Mesodermal cell (in vitro differentiated cells): ENCODE measurements around the gene IFT20.
"Not testable (repeated sequence)": the region's sequence is repeated elsewhere in the genome, so short reads cannot be mapped to it uniquely, and the experiment has no call there.

Experiments
- H3K27ac ChIP-seq: 2 replicates; pipeline ENCODE4 v1.7.0; 2013; ENCODE audit warnings: mild to moderate bottlenecking, low read depth, low read length, moderate library complexity; ENCODE audit not compliant: severe bottlenecking
- H3K36me3 ChIP-seq: 2 replicates; pipeline ENCODE4 v1.7.1; 2013; ENCODE audit warnings: mild to moderate bottlenecking, low read length, moderate library complexity; ENCODE audit not compliant: control insufficient read depth, insufficient read depth
- H3K4me1 ChIP-seq: one replicate; pipeline ENCODE4 v1.7.1; 2013; ENCODE audit warnings: mild to moderate bottlenecking, low read length; ENCODE audit not compliant: insufficient read depth, control insufficient read depth, poor library complexity, severe bottlenecking
- H3K4me3 ChIP-seq: 2 replicates; pipeline ENCODE4 v1.7.0; 2013; ENCODE audit warnings: low read length, control low read depth, mild to moderate bottlenecking; ENCODE audit not compliant: insufficient read depth, poor library complexity, severe bottlenecking; ENCODE audit errors: extremely low read depth
- H3K9me3 ChIP-seq: 2 replicates; pipeline ENCODE4 v1.7.1; 2013; ENCODE audit warnings: mild to moderate bottlenecking, low read length, moderate library complexity; ENCODE audit not compliant: control insufficient read depth
- WGBS, 2 experiments: methylation state at CpG; one replicate each; pipeline ENCODE4 v1.1.5; 2013; ENCODE audit warnings: missing lambda C conversion rate in 2 of 2; ENCODE audit not compliant: insufficient coverage in 2 of 2; 5-methylcytosine and 5-hydroxymethylcytosine counted together

IFT20 gene

DNA sequence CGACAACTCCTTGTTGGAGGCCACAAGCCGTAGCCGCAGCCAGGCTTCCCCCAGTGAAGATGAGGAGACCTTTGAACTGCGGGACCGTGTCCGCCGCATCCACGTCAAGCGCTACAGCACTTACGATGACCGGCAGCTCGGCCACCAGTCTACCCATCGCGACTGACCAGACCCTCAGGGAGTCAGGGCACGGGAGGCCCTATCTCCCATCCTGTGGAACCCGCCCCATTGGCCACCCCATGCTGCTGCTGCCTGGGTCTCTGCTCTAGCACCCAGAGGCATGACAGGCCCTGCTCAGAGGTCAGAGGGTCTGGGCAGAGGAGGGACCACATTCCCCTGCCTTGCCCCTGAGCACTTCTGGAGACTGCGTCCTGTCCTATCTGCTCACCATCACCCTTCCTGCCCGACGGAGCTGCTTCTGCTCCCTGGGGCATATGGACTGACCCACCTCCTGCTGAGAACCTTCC, 9.2 kb upstream of the IFT20 start:
- no peak overlapping the region for H3K4me3 ChIP-seq
- no peaks in the 10 kb centered on the region for H3K9me3 ChIP-seq
- no peak overlapping the region for H3K27ac ChIP-seq
- H3K36me3 ChIP-seq = peaks cover 97% of the 10 kb centered on the region
- H3K4me1 ChIP-seq = peaks cover 38% of the 10 kb centered on the region
- 97 to 99% methylated on average over 16 to 19 of the region's 19 CpGs for WGBS, 2 experiments

DNA sequence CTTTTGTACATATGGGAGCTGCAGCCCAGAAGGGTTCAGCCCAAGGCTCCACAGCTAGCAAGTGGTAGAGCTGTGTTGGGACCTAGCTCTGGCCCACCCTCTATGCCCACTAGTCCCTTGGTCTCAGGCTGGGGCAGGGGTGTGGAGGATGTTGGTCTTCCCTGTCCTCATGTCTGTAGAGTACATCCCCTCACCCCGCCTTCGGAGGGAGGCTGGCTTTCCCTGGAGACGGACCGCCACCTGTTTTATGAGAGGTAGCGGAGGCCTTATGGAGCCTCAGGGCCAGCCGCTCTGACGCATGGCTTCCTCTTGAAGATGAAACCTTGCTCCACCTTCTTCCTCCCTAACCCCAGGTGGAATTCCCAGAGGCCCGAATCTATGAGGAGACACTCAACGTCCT, 8.7 kb upstream of the IFT20 start:
- no peak overlapping the region for H3K4me3 ChIP-seq
- H3K9me3 ChIP-seq = no peaks in the 10 kb centered on the region
- WGBS, 2 experiments = 93 to 100% methylated on average over 8 to 9 of the region's 9 CpGs
- peaks cover 38% of the 10 kb centered on the region for H3K4me1 ChIP-seq
- H3K36me3 ChIP-seq = peaks cover 97% of the 10 kb centered on the region
- no peak overlapping the region for H3K27ac ChIP-seq

DNA sequence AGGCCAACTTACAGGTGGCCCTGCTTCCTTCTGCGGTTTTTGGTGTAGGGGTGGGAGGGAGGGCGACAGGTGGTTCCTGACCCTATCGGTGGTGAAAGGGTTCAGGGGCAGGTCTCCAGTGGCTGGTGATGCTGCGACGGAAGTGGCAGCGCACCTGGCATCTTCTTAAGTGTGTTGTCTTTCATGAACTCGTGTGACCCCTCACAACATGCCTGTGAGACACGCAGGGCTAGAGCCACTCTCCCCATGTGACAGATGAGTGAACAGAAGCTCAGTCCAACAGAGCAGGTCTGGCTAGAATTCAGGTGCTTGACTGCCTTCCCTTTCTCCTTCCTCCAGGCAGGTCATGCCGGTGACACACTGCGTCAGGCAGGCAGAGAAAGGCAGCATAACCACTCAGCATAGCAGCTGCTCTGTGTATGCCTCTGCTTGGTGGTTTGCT, 8.2 kb upstream of the IFT20 start:
- Histone ChIP-seq H3K9me3 (no peaks in the 10 kb centered on the region), H3K4me3 (no peak overlapping the region), H3K27ac (no peak overlapping the region), H3K36me3 (peaks cover 97% of the 10 kb centered on the region), H3K4me1 (peaks cover 41% of the 10 kb centered on the region)
- 95 to 98% methylated on average over 9 to 10 of the region's 10 CpGs for WGBS, 2 experiments

DNA sequence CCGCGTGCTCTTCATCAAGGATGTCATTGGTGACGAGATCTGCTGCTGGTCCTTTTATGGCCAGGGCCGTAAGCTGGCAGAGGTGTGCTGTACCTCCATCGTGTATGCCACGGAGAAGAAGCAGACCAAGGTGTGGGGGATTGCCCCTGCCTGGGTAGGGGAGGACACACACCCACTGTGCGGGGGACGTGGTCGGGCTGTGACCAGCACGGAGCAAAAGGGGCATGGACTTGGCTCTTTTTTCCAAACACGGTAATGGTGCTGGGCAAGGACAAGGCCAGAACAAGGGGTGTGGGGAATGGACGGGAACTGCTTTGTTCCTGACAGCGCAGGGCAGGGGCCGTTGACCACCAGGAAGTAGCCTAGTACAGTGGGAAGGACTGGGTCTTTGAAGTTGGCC, 7.0 kb upstream of the IFT20 start:
- Histone ChIP-seq H3K4me3 (no peak overlapping the region), H3K36me3 (peaks cover 95% of the 10 kb centered on the region), H3K9me3 (no peaks in the 10 kb centered on the region), H3K27ac (no peak overlapping the region), H3K4me1 (peaks cover 44% of the 10 kb centered on the region)
- 97% methylated on average over 14 of the region's 14 CpGs for WGBS, 2 experiments

DNA sequence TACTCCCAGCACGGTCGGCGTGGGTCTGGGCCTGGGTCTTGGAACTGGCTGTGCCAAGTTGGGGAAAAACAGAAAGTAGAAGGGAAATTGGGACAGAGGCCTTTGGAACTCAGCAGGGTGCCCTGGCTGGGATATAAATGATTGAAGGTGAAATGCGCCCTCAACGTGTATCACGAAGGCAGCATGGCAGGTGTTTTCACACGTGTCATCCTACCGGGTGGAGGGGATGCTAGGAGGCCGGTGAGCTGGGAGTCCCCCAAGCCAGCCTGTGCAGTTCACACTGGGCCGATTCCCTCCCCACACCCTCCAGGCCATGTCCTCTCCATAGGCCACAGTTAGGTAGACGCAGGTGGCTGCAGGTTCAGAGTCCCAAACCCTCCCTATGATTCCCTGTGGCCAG, 6.2 kb upstream of the IFT20 start:
- Histone ChIP-seq H3K27ac (no peak overlapping the region), H3K4me3 (no peak overlapping the region), H3K4me1 (peaks cover 42% of the 10 kb centered on the region), H3K9me3 (no peaks in the 10 kb centered on the region), H3K36me3 (peaks cover 94% of the 10 kb centered on the region)
- WGBS, 2 experiments = 93 to 98% methylated on average over 9 to 11 of the region's 11 CpGs

DNA sequence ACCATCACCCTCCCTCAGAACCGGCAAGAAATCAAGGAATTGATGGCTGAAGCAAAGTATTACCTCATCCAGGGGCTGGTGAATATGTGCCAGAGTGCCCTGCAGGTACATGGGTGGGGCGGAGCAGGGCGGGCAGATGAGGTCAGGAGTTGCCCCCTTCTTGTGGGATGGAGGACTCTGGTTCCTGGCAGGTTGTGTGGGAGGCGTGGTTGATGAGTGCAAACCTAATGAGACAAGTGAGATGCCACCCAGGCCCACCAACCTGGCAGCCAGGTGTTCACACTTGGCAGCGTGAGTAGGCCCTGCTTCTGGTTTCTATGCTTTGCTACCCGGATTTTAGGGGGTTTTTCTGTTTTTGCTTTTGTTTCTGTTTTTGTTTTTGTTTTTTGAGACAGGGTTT, 5.1 kb upstream of the IFT20 start:
- Histone ChIP-seq H3K27ac (no peak overlapping the region), H3K36me3 (peaks cover 83% of the 10 kb centered on the region), H3K4me3 (no peak overlapping the region), H3K4me1 (peaks cover 33% of the 10 kb centered on the region), H3K9me3 (no peaks in the 10 kb centered on the region)
- 97 to 100% methylated on average over 4 of the region's 6 CpGs for WGBS, 2 experiments

DNA sequence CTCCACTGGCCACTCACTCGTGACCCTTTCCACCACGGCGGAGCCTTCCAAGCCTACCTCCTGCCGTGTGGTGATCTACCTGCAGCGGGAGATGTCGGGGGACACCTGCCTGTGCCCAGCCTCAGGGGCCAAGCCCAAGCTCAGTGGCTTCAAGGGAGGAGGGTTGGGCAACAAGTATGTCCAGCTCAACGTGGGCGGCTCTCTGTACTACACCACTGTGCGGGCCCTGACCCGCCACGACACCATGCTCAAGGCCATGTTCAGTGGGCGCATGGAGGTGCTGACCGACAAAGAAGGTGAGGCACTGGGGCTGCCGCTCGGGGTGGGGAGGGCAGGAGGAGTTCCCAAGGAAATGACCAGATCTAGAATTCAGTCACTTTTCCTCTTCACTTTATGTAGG, 4.2 kb upstream of the IFT20 start:
- peaks cover 74% of the 10 kb centered on the region for H3K36me3 ChIP-seq
- no peaks in the 10 kb centered on the region for H3K9me3 ChIP-seq
- H3K27ac ChIP-seq = no peak overlapping the region
- H3K4me1 ChIP-seq = peaks cover 25% of the 10 kb centered on the region
- H3K4me3 ChIP-seq = no peak overlapping the region
- whole genome bisulfite sequencing, 2 experiments = 97 to 100% methylated on average over 9 to 15 of the region's 15 CpGs

DNA sequence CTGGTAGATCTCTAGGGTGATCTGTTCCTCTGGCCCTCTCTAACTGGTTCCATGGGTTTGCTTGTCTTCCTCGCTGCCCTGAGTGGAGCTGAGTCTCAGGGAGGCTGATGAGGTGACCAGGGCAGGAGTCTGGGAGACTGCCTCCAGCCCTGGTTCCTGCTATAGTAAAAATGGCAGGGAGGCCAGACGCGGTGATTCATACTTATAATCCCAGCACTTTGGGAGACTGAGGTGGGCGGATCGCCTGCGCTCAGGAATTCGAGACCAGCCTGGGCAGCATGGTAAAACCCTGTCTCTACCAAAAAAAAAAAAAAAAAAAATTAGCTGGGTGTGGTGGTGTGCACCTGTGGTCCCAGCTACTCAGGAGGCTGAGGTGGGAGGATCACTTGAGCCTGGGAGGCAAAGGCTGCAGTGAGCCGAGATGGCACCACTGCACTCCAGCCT, 3.5 kb upstream of the IFT20 start:
- 82 to 93% methylated on average over 4 to 7 of the region's 8 CpGs for whole genome bisulfite sequencing, 2 experiments
- Histone ChIP-seq H3K36me3 (peaks cover 67% of the 10 kb centered on the region), H3K27ac (peak overlapping the region; percentile 73), H3K4me1 (peaks cover 27% of the 10 kb centered on the region)
- not testable (repeated sequence) for H3K9me3 ChIP-seq, H3K4me3 ChIP-seq

DNA sequence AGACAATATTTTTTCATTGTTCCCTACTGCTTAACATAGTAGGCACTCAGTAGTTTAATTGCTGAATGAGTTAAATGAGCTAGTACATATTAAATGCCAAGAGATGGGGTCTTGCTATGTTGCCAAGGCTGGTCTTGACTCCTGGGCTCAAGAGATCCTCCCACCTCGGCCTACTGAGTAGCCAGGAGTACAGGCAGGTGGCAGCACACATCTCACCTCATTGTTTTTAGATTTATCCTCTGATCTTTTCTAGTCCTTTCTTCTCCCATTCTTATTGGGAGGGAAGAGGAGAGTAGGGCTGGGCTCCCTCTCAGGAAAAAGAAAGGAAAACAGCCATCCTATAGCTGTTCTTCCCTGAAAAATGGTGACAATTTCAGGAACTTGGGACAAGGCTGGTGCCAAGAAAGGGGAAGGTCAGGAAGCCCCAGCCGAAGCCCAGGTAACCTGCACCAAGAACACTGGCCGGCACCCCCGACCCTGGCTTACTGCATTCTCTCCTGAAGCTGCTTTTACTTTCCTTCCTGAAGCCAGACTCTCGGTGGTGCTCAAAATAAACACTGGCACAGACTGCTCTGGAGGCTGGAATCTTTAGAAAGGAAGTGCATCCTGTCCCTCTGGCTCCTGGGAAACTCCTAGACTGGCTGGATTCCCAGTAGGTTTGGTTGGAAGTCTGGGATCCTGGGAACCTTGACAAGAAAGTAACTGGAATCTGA, 2.9 kb upstream of the IFT20 start:
- H3K27ac ChIP-seq = peak overlapping the region; percentile 73
- peaks cover 63% of the 10 kb centered on the region for H3K36me3 ChIP-seq
- peak overlapping the region; percentile 14 for H3K4me3 ChIP-seq
- H3K9me3 ChIP-seq = no peaks in the 10 kb centered on the region
- 78 to 80% methylated on average over 2 to 3 of the region's 5 CpGs for WGBS, 2 experiments
- peaks cover 27% of the 10 kb centered on the region for H3K4me1 ChIP-seq

DNA sequence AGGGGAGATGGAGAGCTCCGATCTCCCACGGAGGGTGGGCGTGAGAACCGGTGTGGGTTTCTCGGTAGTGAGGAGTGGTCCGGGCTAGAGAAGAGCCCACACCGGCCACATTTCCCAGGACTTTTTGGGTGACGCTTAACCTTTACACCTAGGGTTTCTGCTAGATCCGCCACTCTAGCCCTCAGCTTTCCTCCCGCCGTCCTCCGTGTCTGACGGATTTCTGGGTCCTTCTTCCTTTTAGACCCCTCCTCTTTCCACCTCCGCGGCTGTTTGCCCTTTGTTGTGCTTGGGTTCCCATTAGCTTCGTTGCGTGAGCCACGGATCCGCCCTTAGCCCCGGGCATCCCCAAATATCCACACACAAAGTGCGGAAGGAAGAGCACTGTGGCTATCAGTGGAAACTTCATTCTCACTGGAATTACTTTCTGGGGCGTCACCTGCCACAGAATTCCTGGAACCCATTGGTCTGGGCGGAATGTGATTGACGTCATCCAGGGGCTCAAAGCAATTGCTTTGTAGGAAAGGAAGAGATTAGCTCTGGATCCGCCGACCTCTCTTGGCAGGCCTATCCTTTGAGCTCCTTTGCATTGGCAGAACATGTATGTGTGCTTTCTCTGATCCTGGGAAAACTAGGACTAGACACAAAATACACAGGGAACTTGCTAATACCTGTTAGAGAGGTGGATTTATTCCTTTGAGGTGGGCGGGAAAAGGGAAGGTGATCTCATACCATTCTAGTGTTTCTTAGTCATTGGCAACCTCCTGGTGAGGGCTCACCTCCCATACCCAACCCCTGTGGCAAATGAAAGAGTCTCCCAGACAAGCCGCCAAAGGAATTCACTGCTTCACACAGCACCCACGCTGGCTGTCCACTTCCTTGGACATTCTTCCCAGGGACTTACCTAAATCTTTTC, 943 bp upstream of the IFT20 start:
- H3K36me3 ChIP-seq = peaks cover 44% of the 10 kb centered on the region
- H3K9me3 ChIP-seq = no peaks in the 10 kb centered on the region
- peak overlapping the region; percentile 90 for H3K4me3 ChIP-seq
- H3K4me1 ChIP-seq = peaks cover 27% of the 10 kb centered on the region
- H3K27ac ChIP-seq = peak overlapping the region; percentile 97
- 3 to 4% methylated on average over 19 to 28 of the region's 29 CpGs for WGBS, 2 experiments
